ENCODE data around the gene EFHC1.

DNA sequence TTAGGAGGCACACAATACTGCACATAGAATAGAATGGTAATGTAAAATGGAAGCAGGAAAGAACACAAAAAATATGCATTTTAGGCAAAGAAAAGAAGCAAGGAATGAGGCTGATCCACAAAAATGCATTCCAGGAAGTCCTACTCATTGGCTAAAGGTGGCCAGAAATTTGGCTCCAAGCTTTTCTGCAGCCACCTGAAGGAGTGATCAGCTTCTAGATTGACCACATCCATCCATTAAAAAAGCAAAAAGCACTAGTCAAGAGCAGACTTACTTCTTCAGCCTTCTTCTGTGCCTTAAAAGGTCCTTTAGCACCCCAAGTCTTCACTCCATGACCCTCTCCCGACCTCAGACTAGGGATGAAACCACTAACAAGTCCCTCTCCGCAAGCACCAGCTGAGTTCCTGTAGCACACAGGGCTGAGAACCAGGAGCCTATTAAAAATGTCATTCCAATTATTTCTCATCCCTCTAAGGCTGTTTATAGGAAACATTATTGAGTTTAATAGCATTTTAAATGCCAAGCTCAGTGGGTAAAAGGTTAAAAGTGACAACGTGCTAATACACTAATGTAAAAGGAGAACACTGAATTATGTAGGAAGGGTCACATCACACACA is 120.3 kb downstream of the EFHC1 start:
- no peak for TF ChIP-seq CTCF (IDR thresholded peaks at IDR 0.05)
- no peak for TF ChIP-seq POLR2AphosphoS5 (IDR thresholded peaks at IDR 0.05)
